Common myeloid progenitor, CD34-positive (primary cell): ENCODE data around the gene KTI12. TPM values are rescaled to one million over a fixed set of nuclear protein-coding genes. Genes with fewer than 3 reads are reported as not detected.
A peak's percentile ranks its signal among the peaks of the same experiment; 100 is the strongest.
"Not testable (repeated sequence)": the region's sequence is repeated elsewhere in the genome, so short reads cannot be mapped to it uniquely, and the experiment has no call there.

ENCODE experiments used
- CTCF ChIA-PET: fragments of 350-600 bp; sonication (Branson Sonifier 250); formaldehyde crosslinking; loops from one replicate; lab custom pipeline; 2021; ENCODE audit warnings: antibody characterized with exemption; lab: Charles Lee
- POLR2A ChIA-PET: fragments of 350-600 bp; sonication (Branson Sonifier 250); formaldehyde crosslinking; loops from one replicate; lab custom pipeline; 2021; ENCODE audit warnings: antibody characterized with exemption; lab: Charles Lee
- DNase-seq, 3 donors: peaks; one replicate each; pipeline versions ENCODE4 v3.0.0 to v3.0.0-alpha.2; 2013
- H3K27ac ChIP-seq, 2 experiments: 1 replicate in 1 of 2; 2 replicates in 1 of 2; pipeline ENCODE4 v1.7.0; 2013; ENCODE audit warnings: inconsistent platforms in 2 of 2, low read length in 2 of 2, mild to moderate bottlenecking in 2 of 2, low read depth in 1 of 2, moderate library complexity in 1 of 2; ENCODE audit not compliant: severe bottlenecking in 2 of 2, insufficient read depth in 1 of 2, poor library complexity in 1 of 2
- H3K27me3 ChIP-seq, 5 experiments: replicated peaks in 2 of 5; 1 replicate in 3 of 5; 2 replicates in 2 of 5; pipeline versions ENCODE4 v1.6.1 to v1.7.0; 2013; ENCODE audit warnings: low read length in 4 of 5, mild to moderate bottlenecking in 2 of 5, moderate library complexity in 2 of 5, inconsistent platforms in 1 of 5; ENCODE audit not compliant: insufficient read depth in 5 of 5, control insufficient read depth in 4 of 5
- H3K36me3 ChIP-seq, 4 experiments: 1 replicate in 2 of 4; 2 replicates in 2 of 4; pipeline versions ENCODE4 v1.6.1 to v1.7.0; 2013; ENCODE audit warnings: low read length in 3 of 4, control low read depth in 1 of 4, mild to moderate bottlenecking in 1 of 4; ENCODE audit not compliant: control insufficient read depth in 4 of 4, insufficient read depth in 4 of 4
- H3K4me1 ChIP-seq, 4 experiments: 1 replicate in 3 of 4; 2 replicates in 1 of 4; pipeline versions ENCODE4 v1.6.1 to v1.7.1; 2013; ENCODE audit warnings: low read length in 3 of 4, mild to moderate bottlenecking in 3 of 4, control low read depth in 1 of 4, inconsistent platforms in 1 of 4, moderate library complexity in 1 of 4; ENCODE audit not compliant: control insufficient read depth in 4 of 4, insufficient read depth in 4 of 4; ENCODE audit errors: control extremely low read depth in 1 of 4
- H3K4me3 ChIP-seq, 7 experiments: 1 replicate in 4 of 7; 2 replicates in 3 of 7; pipeline versions ENCODE4 v1.5.1 to v1.7.0; 2013; ENCODE audit warnings: mild to moderate bottlenecking in 7 of 7, low read length in 6 of 7, moderate library complexity in 6 of 7, inconsistent platforms in 2 of 7, low read depth in 2 of 7, control low read depth in 1 of 7; ENCODE audit not compliant: insufficient read depth in 4 of 7, control insufficient read depth in 1 of 7; ENCODE audit errors: extremely low read depth in 1 of 7
- H3K9me3 ChIP-seq, 5 experiments: 1 replicate in 4 of 5; 2 replicates in 1 of 5; pipeline versions ENCODE4 v1.6.1 to v1.7.1; 2013; ENCODE audit warnings: low read length in 4 of 5, mild to moderate bottlenecking in 2 of 5, inconsistent platforms in 1 of 5, low read depth in 1 of 5, moderate library complexity in 1 of 5; ENCODE audit not compliant: control insufficient read depth in 4 of 5, insufficient read depth in 2 of 5; ENCODE audit errors: control extremely low read depth in 1 of 5
- WGBS: methylation state at CpG from one replicate; pipeline ENCODE4 v1.1.5; 2013; ENCODE audit not compliant: insufficient coverage; 5-methylcytosine and 5-hydroxymethylcytosine counted together
- polyA plus RNA-seq: library from polyadenylated mRNA; unstranded; fragments of 120-200 nt; gene quantifications from one replicate; pipeline ENCODE4 v1.2.1, GENCODE V29; 2013

Gene KTI12, protein sequence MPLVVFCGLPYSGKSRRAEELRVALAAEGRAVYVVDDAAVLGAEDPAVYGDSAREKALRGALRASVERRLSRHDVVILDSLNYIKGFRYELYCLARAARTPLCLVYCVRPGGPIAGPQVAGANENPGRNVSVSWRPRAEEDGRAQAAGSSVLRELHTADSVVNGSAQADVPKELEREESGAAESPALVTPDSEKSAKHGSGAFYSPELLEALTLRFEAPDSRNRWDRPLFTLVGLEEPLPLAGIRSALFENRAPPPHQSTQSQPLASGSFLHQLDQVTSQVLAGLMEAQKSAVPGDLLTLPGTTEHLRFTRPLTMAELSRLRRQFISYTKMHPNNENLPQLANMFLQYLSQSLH
- 14.2 TPM for polyA plus RNA-seq

DNA sequence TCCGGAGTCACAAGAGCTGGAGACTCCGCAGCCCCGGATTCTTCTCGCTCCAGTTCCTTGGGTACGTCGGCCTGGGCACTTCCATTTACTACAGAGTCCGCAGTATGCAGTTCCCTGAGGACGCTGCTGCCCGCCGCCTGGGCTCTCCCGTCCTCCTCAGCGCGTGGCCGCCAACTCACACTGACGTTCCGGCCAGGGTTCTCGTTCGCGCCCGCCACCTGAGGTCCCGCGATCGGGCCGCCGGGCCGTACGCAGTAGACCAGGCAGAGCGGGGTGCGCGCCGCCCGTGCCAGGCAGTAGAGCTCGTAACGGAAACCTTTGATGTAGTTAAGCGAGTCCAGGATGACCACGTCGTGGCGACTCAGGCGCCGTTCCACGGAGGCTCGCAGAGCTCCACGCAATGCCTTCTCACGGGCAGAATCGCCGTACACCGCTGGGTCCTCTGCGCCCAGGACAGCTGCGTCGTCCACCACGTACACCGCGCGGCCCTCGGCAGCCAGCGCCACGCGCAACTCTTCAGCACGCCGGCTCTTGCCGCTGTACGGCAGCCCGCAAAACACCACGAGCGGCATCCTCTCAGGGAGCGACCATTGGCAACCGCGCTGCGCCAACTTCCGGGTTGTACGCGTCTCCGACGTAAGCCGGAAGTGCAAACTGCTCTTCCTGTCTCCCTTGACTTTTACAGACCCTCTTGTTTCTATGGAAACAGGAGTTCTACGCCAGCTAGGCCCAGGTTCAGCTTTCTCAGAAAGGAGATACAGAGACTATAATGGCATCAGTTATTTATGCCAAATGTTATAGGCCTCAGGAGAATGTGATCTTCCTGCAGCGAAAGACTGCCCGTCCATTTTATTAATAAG, at the start of gene KTI12:
Gene KTI12 (minus strand): TSS at position 621 of the 860 bp plus-strand sequence. CDS start 49 bp downstream, at position 572.
- Histone ChIP-seq H3K27ac (peak within 1 kb of the TSS; percentile 64 to 92), H3K4me1 (peaks cover 0 to 22% (median 13%) of the 10 kb centered on the region in 4 experiments), H3K27me3 (no peaks in the 10 kb centered on the region), H3K9me3 (no peaks in the 10 kb centered on the region), H3K4me3 (peak within 1 kb of the TSS; percentile 72 to 94 (median 86)), H3K36me3 (peaks cover 0 to 9% (median 6%) of the 10 kb centered on the region in 4 experiments)
- WGBS, result under 1% methylated on average over 71 of the region's 78 CpGs
- peak; percentile 95 to 97 (median 96) for DNase-seq
- POLR2A ChIA-PET, result interaction anchor here (0.6 to 0.7 kb wide), 2 partner anchors 22 to 26 kb away, joined by 3 to 4 read pairs; partner anchors contain the start of gene TXNDC12
- CTCF ChIA-PET, result no interaction called here

DNA sequence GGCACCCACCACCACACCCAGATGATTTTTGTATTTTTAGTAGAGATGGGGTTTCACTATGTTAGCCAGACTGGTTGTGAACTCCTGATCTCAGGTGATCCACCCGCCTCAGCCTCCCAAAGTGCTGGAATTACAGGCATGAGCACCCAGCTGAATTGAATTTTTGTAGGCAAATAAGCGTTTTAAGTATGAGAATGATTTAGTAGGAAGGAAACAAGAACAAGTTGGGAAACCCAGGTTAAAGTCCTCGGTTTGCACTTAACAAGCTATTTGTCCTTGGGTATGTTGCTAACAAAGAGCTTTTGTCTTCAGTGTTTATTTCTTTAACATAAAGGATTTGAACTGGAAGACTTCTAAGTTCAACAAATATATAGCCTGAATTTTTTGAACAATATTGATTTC, 46.4 kb upstream of the KTI12 start:
- no peaks in the 10 kb centered on the region for H3K9me3 ChIP-seq
- no peak overlapping the region for H3K27ac ChIP-seq
- CTCF ChIA-PET, result interaction anchor here (0.7 to 1.4 kb wide), 4 partner anchors 9 to 22 kb away, joined by 3 to 7 read pairs (median 3); no protein-coding TSS in a partner anchor
- H3K4me1 ChIP-seq, result no peaks in the 10 kb centered on the region
- no peak overlapping the region for H3K4me3 ChIP-seq
- H3K36me3 ChIP-seq, result peaks cover 10 to 37% (median 16%) of the 10 kb centered on the region in 4 experiments
- no peaks in the 10 kb centered on the region for H3K27me3 ChIP-seq
- POLR2A ChIA-PET, result no interaction called here
- WGBS, result 91% methylated on average over 3 of the region's 3 CpGs
- DNase-seq, result no peak

DNA sequence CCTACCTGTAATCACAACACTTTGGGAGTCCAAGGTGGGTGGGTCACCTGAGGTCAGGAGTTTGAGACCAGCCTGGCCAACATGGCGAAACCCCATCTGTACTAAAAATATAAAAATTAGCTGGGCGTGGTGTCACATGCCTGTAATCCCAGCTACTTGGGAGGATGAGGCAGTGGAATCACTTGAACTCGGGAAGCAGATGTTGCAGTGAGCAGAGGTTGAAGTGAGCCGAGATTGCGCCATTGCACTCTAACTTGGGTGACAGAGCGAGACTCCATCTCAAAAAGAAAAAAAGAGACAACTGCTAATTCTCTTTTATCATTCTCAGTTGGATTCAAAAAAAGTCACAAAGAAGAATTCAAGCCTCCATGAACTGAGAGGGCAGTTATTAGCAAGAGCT, 43.7 kb upstream of the KTI12 start:
- H3K9me3 ChIP-seq, DNase-seq, CTCF ChIA-PET, H3K4me3 ChIP-seq, H3K4me1 ChIP-seq, H3K27ac ChIP-seq, H3K27me3 ChIP-seq, POLR2A ChIA-PET: not testable (repeated sequence)
- WGBS, result 89% methylated on average over 3 of the region's 6 CpGs
- H3K36me3 ChIP-seq, result peaks cover 9 to 37% (median 20%) of the 10 kb centered on the region in 4 experiments

DNA sequence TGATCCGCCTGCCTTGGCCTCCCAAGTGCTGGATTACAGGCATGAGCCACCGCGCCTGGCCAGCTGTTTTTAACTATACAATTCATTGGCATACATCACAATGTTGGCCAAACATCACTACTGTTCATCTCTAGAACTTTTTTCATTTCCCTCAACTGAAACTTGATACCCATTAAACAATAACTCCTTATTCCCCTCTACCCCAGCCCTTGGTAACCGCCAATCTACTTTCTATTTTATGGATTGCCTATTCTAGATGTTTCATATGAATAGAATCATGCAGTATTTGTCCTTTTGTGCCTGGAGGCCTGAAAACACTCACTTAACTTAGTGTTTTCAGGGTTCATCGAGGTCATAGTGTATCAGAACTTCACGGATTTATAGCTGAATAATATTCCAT, 38.7 kb upstream of the KTI12 start:
- ChIA-PET CTCF (interaction anchor here (1.8 to 2.2 kb wide), 2 partner anchors 8 to 12 kb away, joined by 7 to 8 read pairs; no protein-coding TSS in a partner anchor), POLR2A (no interaction called here)
- WGBS, result 100% methylated on average over 3 of the region's 6 CpGs
- Histone ChIP-seq H3K4me1 (peaks cover 0 to 12% (median 0%) of the 10 kb centered on the region in 4 experiments), H3K4me3 (no peak overlapping the region), H3K36me3 (peaks cover 4 to 41% (median 25%) of the 10 kb centered on the region in 4 experiments), H3K27ac (no peak overlapping the region), H3K9me3 (no peaks in the 10 kb centered on the region), H3K27me3 (no peaks in the 10 kb centered on the region)
- DNase-seq, result no peak

DNA sequence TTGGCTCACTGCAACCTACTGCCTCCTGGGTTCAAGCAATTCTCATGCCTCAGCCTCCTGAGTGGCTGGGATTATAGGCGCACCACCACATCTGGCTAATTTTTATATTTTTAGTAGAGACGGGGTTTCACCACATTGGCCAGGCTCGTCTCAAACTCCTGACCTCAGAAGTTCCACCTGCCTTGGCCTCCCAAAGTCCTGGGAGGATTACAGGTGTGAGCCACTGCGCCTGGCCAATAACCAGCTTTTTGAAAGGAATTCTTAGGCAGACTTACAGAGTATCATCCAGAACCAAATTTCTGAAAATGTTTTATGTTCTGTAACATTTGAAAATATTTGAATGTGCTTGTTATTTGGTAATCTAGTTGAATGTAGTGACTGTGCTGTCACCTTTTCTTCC, 37.1 kb upstream of the KTI12 start:
- H3K36me3 ChIP-seq, result peaks cover 10 to 45% (median 26%) of the 10 kb centered on the region in 4 experiments
- CTCF ChIA-PET, result interaction anchor here (1.7 to 1.8 kb wide), 2 partner anchors 10 to 11 kb away, joined by 4 to 7 read pairs; no protein-coding TSS in a partner anchor
- peaks cover 0 to 12% (median 0%) of the 10 kb centered on the region in 4 experiments for H3K4me1 ChIP-seq
- DNase-seq, result no peak
- no peak overlapping the region for H3K4me3 ChIP-seq
- POLR2A ChIA-PET, result no interaction called here
- H3K27ac ChIP-seq, result no peak overlapping the region
- H3K27me3 ChIP-seq, result no peaks in the 10 kb centered on the region
- WGBS, result 100% methylated on average over 2 of the region's 4 CpGs
- no peaks in the 10 kb centered on the region for H3K9me3 ChIP-seq

DNA sequence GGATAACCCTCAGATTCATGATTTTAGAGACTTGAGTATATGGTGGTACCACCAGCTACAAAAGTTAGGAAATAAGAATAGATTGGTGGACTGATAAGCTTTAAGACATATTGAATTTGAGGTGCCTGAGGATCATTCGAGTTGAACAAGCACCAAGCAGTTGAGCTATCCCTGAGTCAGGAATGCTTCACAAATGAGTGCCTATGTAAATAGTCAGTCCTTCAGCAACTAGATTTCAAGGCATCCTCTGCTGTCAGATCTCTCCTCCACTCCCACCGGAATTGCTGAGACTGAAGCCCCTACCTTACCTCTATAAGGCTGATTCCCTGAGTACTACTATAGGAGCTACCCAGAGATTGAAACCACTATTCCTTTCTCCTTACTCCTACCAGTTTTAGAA, 29.6 kb upstream of the KTI12 start:
- POLR2A ChIA-PET, result no interaction called here
- DNase-seq, result no peak
- Histone ChIP-seq H3K4me1 (peaks cover under 1 to 7% (median 3%) of the 10 kb centered on the region in 4 experiments), H3K27me3 (no peaks in the 10 kb centered on the region), H3K9me3 (no peaks in the 10 kb centered on the region), H3K27ac (no peak overlapping the region), H3K4me3 (no peak overlapping the region), H3K36me3 (peaks cover 15 to 62% (median 40%) of the 10 kb centered on the region in 4 experiments)
- CTCF ChIA-PET, result interaction anchor here (1.0 kb wide), 1 partner anchor 15 kb away, joined by 3 read pairs; no protein-coding TSS in a partner anchor
- 100% methylated on average over 2 of the region's 2 CpGs for WGBS
